ENCODE data around the gene RBM33.
"Not testable (repeated sequence)": the region's sequence is repeated elsewhere in the genome, so short reads cannot be mapped to it uniquely, and the experiment has no call there.

Gene RBM33

GRCh38 chr7:155644178-155644970 is at the start of gene RBM33:
RBM33 (plus strand) TSS chr7:155644661; CDS start chr7:155644877, 216 bp downstream.
- DNase-seq: peak; percentile 76 to 77

GRCh38 chr7:155594961-155595366 is 49.5 kb upstream of the RBM33 start:
- no peak for DNase-seq

- no peak for DNase-seq
Observed at GRCh38 chr7:155597753-155598140, 46.7 kb upstream of the RBM33 start.

GRCh38 chr7:155598810-155599210 is 45.7 kb upstream of the RBM33 start:
- peak; percentile 40 to 98 for DNase-seq

GRCh38 chr7:155602156-155602555 is 42.3 kb upstream of the RBM33 start:
- DNase-seq: no peak

- no peak for DNase-seq
Observed at GRCh38 chr7:155602750-155603149, 41.7 kb upstream of the RBM33 start.

- no peak for DNase-seq
Observed at GRCh38 chr7:155603205-155603857, 41.1 kb upstream of the RBM33 start.

- no peak for DNase-seq
Observed at GRCh38 chr7:155603858-155604503, 40.5 kb upstream of the RBM33 start.

GRCh38 chr7:155604504-155604997 is 39.9 kb upstream of the RBM33 start:
- DNase-seq: no peak

GRCh38 chr7:155609185-155609584 is 35.3 kb upstream of the RBM33 start:
- DNase-seq: no peak

GRCh38 chr7:155610633-155611193 is 33.7 kb upstream of the RBM33 start:
- DNase-seq: no peak

- no peak for DNase-seq
Observed at GRCh38 chr7:155611808-155612447, 32.5 kb upstream of the RBM33 start.

- no peak for DNase-seq
Observed at GRCh38 chr7:155612658-155613057, 31.8 kb upstream of the RBM33 start.

GRCh38 chr7:155615085-155615484 is 29.4 kb upstream of the RBM33 start:
- not testable (repeated sequence) for DNase-seq

- no peak for DNase-seq
Observed at GRCh38 chr7:155618708-155619633, 25.5 kb upstream of the RBM33 start.

GRCh38 chr7:155619634-155620271 is 24.7 kb upstream of the RBM33 start:
- no peak for DNase-seq

GRCh38 chr7:155620497-155620896 is 24.0 kb upstream of the RBM33 start:
- DNase-seq: no peak

GRCh38 chr7:155621418-155621980 is 23.0 kb upstream of the RBM33 start:
- DNase-seq: no peak

- no peak for DNase-seq
Observed at GRCh38 chr7:155624412-155624811, 20.0 kb upstream of the RBM33 start.

GRCh38 chr7:155625557-155625956 is 18.9 kb upstream of the RBM33 start:
- DNase-seq: no peak

- no peak for DNase-seq
Observed at GRCh38 chr7:155629171-155629570, 15.3 kb upstream of the RBM33 start.
